ENCODE data around the gene ZNF565.

DNA sequence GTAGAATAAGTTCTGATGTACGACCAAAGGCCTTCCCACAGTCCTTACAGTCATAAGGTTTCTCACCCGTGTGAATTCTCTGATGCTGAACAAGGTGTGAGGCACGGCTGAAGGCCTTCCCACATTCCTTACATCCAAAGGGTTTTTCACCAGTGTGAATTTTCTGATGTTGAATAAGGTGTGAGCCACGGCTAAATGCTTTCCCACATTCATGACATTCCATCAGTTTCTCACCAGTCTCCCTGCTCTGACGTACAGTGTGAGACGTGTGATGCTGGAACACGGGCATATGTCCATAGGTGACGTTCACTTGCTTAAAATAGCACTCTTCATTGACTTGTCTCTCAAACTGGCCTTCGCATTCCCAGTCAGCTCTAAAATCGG, 31.2 kb downstream of the ZNF565 start:
- TF ChIP-seq, protein P1, sequence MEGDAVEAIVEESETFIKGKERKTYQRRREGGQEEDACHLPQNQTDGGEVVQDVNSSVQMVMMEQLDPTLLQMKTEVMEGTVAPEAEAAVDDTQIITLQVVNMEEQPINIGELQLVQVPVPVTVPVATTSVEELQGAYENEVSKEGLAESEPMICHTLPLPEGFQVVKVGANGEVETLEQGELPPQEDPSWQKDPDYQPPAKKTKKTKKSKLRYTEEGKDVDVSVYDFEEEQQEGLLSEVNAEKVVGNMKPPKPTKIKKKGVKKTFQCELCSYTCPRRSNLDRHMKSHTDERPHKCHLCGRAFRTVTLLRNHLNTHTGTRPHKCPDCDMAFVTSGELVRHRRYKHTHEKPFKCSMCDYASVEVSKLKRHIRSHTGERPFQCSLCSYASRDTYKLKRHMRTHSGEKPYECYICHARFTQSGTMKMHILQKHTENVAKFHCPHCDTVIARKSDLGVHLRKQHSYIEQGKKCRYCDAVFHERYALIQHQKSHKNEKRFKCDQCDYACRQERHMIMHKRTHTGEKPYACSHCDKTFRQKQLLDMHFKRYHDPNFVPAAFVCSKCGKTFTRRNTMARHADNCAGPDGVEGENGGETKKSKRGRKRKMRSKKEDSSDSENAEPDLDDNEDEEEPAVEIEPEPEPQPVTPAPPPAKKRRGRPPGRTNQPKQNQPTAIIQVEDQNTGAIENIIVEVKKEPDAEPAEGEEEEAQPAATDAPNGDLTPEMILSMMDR (IDR thresholded peaks at IDR 0.05): no peak
- no peak for TF ChIP-seq EP300 (IDR thresholded peaks at IDR 0.05; ENCODE audit: low read depth)

All from transverse colon (tissue), 3 donors.